Endometrial microvascular endothelial cells (primary cell): ENCODE data around the gene CIITA. TPM values are rescaled to one million over a fixed set of nuclear protein-coding genes. Genes with fewer than 3 reads are reported as not detected.

Source experiments
- in situ Hi-C: cut with HindIII; loops from 2 replicates; pipeline ENCODE4 v1.10.0; 2017; ENCODE audit warnings: low sequenced_read_pairs, low pct_unique_long_range_greater_than_20kb; ENCODE audit errors: inconsistent ontology term
- total RNA-seq: library from RNA; depleted of rRNA; stranded (reverse); fragments of >200 nt; gene quantifications from one replicate; pipeline ENCODE4 v1.2.3, GENCODE V29; 2015; ENCODE audit errors: inconsistent ontology term

The CIITA gene
- total RNA-seq, 1 donor from 2014 or later, result not detected

DNA sequence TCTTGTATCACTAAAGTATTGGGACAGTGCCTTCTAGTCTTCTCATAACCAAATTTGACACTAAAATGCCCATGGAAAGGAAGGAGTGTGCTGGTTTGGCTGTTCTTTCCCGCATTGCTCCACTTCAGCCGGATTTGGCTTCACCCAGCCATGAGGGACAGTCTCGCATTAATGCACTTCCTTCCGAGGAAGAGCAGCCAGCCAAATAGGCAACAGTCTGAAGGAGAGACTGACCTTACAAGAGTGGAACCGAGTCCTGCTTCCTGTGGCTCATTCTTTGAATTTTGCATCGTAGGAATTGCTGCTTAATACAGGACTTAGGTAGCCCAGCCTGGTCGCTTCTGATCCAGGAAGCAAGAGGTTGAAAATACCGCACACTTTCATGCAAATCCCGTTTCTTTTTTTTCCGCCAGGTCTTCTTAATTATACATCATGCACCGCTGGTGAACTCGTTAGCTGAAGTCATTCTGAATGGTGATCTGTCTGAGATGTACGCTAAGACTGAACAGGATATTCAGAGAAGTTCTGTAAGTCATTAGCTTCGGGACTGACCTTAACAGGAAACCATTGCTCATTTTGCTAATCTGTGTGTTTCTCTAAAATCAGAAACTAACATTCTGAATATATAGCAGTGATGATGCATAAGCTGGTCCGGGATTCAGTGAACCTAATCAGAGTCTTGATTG lies 105.6 kb downstream of the CIITA start:
- in situ Hi-C loops, result no loop called here

DNA sequence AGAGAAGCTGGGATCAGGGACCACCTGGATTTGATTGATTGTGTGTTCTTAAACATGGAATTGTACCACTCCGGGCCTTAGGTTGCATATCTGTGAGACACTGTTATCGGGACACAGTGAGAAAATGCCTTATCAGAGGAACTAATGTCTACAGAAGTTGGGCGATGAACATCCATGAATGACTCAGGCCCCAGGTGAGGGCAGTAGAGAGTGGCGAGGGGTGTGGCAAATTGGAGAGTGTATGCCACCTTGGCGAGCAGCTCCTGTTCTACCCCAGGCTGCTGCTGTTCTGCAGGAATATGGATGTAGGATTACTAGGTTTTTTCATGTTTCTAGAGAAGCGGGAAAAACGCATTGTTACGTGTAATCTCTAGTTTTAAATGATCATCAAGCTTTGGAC lies 106.2 kb downstream of the CIITA start:
- in situ Hi-C loops, result no loop called here

DNA sequence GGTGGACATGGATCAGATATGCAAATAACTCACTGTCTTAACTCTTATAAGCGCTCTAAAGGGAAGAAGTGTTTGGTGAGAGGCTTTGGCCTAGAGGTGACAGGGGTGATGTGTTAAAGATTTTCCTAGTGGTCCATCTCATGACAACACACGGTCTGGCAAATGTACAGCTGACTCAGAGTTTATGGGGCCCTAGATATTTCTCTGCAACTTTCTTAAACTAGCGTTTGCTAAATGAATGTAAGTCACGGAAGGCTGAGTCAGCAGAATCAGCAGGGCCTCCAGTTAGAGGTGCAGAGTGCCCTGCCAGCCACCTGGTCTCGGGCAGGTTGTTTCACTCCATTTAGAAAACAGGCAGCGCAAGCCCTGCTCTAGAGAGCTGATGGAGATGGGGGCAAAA lies 107.5 kb downstream of the CIITA start:
- in situ Hi-C loops, result no loop called here

Other genes starting within 250 kb of the CIITA start
- gene TEKT5, start 182.3 kb upstream of the CIITA start, total RNA-seq, result not detected
- gene NUBP1, start 133.4 kb upstream of the CIITA start, total RNA-seq, result 39.9 TPM
- gene TVP23A, start 58.4 kb upstream of the CIITA start, total RNA-seq, result not detected
- gene DEXI, start 65.3 kb downstream of the CIITA start, total RNA-seq, result 96.8 TPM
- gene CLEC16A, start 67.4 kb downstream of the CIITA start, total RNA-seq, result 13.7 TPM